SU-DHL-6 (cell line): ENCODE measurements around the gene ZNF184.

Experiments
- CTCF ChIP-seq: fragments of 200-600 bp; sonication (generic); IDR thresholded peaks from one replicate; pipeline ENCODE4 v1.5.1; 2017; ENCODE audit warnings: antibody characterized with exemption, mild to moderate bottlenecking, low read length, moderate library complexity; ENCODE audit not compliant: insufficient read depth, poor library complexity, severe bottlenecking
- EZH2phosphoT487 ChIP-seq: fragments of 200-600 bp; sonication (generic), shearing (Covaris generic); conservative IDR thresholded peaks from 2 replicates; pipeline ENCODE4 v1.6.1; 2018; ENCODE audit warnings: mild to moderate bottlenecking, antibody characterized with exemption, low read length, moderate library complexity, mixed read lengths

- TF ChIP-seq CTCF, result no peak
- no peak for TF ChIP-seq EZH2phosphoT487
Measured at GRCh38 chr6:27503436-27504030, 30.6 kb upstream of the ZNF184 start.
